Measurements from ENCODE around the gene BCAS1.
"Not testable (repeated sequence)": the region's sequence is repeated elsewhere in the genome, so short reads cannot be mapped to it uniquely, and the experiment has no call there.

BCAS1 gene

GRCh38 chr20:53942472-53942816, 128.0 kb downstream of the BCAS1 start:
- no peak for DNase-seq (ENCODE audit: low read depth)

DNA sequence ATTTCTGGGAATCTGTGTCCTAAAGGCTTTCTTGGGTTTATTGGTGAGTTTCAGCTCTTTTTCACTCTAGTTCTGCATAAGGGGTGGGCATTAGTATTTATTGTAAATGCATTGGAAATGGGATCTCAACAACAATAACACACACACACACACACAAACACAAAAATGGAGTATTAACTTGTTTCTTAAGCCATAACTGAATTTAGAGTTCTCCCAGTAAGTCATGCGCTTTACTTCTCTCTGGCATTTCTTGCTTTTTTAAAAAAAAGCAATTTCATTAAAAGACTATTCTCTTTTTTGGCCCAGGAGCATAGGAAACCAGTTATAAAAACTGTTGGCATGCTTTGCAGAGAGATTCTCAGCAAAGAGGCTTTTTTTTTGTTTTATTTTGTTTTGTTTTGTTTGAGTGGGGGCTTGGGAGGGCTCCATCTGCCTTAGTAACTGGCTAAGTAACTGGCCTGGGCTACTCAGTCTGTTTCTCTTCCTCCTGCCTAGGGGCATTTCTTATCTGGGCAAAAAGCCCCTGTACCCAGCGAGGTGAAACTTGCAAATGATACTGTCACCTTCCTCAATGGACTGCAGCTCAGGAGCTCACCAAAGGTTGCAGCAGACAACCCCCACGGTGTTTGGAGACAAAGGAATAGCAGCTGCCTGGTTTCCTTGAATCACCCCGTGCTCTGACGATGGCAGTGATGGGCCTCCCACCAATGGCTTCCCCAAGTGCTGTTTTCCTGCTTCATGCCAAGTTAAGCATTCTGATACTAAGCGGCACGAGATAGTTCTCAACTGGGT, 128.5 kb downstream of the BCAS1 start:
- DNase-seq (ENCODE audit: low read depth) = no peak

- DNase-seq (ENCODE audit: low read depth) = peak; percentile 90
Measured at GRCh38 chr20:53940907-53941545, 129.4 kb downstream of the BCAS1 start.

DNA sequence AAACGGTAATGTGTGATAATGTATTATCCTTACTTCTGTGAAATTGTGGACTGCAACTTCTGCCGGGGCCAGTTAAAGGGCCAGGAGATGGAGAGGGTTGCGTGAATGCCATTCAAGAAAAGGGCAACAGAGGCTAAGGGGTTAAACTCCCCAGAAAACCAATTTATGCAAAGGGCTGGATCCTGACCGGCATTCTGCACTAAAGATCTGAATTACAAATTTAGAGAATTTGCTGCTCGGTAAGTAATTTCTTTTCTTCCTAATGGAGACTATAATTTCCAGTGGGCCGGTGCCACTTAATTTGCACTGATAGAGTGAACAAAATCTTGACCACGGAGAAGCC, 130.1 kb downstream of the BCAS1 start:
- DNase-seq (ENCODE audit: low read depth) = no peak

DNA sequence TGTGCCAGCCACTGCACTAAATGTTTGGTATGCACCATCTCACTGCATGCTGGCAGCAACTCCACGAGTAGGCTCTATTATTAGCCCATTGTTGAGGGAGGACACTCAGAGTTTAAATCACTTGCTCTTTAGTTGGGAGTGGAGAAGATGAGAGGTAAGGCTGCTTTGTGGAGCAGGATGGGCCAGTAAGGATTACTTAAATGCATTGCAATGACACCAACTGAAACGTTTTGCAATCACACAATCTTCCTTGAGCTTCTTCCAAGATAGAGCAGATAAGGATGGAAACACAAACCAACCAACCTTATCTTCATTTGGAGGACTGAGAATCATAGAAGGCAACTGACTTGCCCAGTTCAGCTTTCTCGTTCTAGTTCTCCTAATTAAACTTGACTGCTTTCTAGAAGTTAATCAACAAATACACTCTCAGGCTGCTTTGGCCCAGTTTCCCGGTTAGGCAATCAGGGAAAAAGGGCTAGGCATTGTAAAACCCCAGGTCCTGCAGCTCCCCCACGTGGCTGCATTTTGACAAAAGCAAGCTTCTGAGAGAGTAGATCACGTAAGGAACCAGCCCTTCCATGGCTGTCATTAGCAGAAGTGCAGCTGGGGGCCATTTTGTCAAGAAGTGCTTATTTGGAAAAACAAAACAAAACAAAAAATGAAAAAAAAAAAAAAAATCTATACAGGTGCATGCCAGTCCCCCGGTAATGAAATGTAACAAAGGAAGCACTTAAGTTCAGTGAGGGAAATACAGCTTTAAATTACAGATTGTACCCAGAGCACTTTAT, 130.6 kb downstream of the BCAS1 start:
- DNase-seq (ENCODE audit: low read depth) = peak; percentile 96

GRCh38 chr20:53939190-53939571, 131.2 kb downstream of the BCAS1 start:
- no peak for DNase-seq (ENCODE audit: low read depth)

DNA sequence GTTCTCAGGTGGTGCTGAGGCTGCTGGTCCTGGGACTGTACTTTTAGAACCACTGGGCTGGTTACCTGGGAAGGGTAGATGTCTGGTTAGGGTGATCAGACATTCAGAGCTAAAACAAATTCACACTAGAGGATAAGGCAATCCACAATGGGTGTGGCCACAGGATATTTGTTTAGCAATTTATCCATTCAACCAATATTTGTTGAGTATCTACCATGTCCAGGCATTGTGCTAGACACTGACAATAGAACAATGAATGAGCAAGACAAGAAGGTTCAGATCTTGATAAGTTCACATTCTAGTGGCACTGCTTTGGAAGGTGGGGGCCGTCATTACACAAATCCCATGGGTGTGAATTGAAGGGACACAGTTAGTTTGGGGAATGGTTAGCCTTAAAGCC, 131.7 kb downstream of the BCAS1 start:
- no peak for DNase-seq (ENCODE audit: low read depth)

DNA sequence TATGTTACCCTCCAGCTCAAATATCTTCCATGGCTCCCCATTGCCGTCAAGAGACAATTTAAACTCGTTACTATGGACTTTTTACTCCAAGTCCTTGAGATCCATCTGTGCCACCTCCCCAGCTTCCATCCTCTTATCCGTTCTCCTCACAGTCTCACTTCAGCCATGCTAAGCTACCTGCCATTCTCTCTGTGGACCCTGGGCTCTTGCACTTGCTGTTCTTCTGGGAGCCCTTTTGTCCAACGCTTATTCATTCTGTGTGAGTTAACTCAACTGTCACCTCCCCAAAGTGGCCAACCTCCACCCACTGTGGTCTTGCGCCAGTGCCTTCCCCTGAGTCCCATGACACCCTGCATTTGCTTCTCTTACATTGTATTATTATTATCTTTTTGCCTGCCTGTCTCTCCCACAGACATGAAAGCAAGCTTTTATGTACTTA, 132.4 kb downstream of the BCAS1 start:
- DNase-seq (ENCODE audit: low read depth) = no peak

GRCh38 chr20:53937339-53937741, 133.1 kb downstream of the BCAS1 start:
- DNase-seq (ENCODE audit: low read depth) = peak; percentile 19

DNA sequence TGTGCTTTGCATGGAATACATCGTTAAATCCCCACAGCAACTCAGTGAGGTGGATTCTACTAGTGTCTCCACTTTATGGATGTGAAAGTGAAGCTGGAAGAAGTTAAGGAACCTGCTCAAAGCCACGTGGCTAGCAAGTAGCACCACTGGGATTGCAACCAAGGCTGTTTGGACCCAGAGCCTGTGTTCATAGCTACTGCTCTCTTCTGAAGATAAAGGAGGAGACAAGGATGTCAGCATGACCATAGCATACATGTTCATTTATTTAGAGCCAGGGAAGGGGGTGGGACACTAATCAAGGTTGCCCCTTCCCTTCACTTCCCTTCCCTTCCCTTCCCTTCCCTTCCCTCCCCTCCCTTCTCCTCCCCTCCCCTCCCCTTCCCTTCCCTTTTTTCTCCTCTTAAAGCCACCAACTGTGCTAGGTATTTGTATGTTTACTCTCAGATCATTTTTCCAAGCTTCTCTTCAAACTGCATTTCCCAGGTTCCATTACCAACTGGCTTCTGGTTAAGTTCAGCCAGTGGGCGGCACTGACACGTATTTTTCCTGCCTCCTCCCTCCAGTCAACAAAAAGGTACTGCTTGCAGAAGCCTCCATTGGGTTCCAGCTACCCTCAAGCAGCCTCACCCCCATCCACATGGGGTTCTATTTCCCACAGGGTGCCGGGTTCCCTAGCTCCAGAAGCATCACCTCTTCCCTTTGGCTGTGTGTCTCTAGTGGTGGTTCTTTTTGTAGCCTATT, 134.9 kb downstream of the BCAS1 start:
- peak; percentile 23 for DNase-seq (ENCODE audit: low read depth)

- DNase-seq (ENCODE audit: low read depth) = peak; percentile 90
Measured at GRCh38 chr20:53934421-53935343, 135.7 kb downstream of the BCAS1 start.

DNA sequence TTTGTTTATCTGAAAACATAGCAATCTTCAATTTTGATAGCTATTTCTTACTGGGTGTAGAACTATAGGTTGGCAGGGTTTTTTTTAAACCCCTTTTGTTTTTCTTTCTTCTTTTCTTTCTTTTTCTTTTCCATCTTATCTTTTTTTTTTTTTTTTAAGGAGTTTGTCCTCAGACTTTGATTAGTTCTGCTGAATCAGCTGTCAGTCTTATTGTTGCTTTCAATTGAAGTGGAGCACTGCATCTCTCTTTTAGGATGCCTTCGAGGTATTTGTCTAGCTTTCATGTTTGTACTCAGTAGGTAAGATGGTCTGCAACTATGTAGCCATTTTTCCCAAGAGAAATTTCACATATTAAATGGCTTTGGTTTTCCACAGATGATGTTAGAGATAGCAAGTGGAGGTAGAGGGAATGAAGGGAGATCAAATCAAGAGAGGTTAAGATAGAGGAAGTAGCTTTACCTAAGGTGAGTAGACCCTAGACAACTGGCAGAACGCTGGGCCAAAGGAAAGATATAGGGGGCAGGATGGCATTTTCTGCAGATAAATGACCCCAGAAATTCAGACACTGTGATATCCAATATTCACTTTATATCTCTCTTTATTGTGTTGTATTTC, 137.1 kb downstream of the BCAS1 start:
- DNase-seq (ENCODE audit: low read depth) = no peak

- not testable (repeated sequence) for DNase-seq (ENCODE audit: low read depth)
Measured at GRCh38 chr20:53932655-53933192, 137.7 kb downstream of the BCAS1 start.

DNA sequence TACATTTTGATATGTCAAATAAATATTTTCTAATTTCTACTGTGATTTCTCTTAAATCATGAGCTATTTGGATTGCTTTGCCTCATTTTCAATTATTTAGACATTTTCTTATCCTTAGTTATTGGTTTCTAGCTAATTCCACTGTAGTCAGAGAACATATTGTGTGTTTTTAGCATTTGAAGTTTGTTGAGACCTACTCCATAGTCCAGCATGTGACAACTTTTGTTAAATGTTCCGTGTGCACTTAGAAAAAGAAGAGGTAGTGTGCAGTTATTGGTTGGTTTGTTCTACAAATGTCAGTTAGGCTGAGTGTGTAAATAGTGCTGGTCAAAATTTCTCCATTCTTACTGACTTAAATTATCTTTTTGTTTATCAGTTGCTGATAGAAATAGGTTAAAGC, 138.8 kb downstream of the BCAS1 start:
- no peak for DNase-seq (ENCODE audit: low read depth)

DNA sequence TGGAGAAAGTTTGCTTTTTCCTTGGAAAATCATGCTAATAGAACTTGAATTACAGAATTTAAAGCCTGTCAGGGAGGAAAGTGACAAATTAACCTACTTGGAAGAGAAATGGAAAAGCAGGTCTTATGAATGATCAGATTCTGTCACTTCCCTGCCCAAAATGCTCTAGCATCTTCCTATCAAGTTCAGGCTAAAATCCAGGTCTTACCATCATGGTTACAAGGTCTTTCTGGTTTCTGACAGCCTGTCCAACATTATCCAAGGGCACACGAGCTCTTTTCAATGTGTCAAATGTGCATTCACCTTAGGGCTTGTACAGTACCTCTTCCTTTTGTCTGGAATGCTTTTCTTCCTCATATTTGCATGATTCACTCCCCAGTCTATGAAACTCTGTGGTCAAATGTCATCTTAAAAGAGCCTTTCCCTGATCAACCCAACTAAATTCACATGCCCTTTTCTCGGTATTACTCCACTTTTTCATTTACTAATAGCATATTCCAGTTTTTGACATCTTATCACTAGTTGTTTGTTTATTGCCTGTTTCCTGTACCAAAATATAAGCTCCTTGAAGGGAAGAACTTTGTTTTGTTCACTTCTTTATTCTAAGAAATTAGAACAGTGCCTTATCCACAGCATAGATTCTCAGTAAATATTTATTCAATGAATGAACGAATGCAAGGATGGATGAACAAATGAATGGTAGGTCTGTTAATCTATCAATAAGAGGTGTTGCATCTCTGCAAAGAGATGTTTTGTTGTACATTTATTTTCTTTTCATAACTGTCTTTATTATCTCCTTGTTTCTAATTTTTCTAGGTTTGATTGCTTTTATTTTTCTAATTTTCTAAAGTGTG, 139.5 kb downstream of the BCAS1 start:
- DNase-seq (ENCODE audit: low read depth) = peak; percentile 62

GRCh38 chr20:53929974-53930650, 140.3 kb downstream of the BCAS1 start:
- DNase-seq (ENCODE audit: low read depth) = no peak

GRCh38 chr20:53929399-53929798, 141.0 kb downstream of the BCAS1 start:
- no peak for DNase-seq (ENCODE audit: low read depth)

DNA sequence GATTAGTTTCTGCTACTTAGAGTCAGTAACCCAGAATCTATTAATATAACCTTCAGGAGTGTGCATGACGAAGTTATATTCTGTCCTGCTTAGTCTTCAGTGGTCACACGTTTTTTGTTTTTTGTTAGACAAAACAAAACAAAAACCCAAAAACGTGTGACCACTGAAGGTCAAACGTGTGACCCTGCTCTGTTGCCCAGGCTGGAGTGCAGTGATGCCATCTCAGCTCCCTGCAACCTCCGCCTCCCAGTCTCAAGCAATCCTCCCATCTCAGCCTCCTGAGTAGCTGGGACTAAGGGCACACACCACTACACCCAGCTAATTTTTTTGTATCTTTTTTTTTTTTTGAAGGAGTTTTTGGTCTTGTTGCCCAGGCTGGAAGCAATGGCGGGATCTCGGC, 142.4 kb downstream of the BCAS1 start:
- DNase-seq (ENCODE audit: low read depth) = no peak

- peak; percentile 91 for DNase-seq (ENCODE audit: low read depth)
Measured at GRCh38 chr20:53926428-53927028, 143.9 kb downstream of the BCAS1 start.

All from EH (cell line).